Adrenal gland (tissue), 5 donors: ENCODE measurements around the gene AFAP1.

Experiments
- POLR2A ChIP-seq, 2 donors: fragments of 450-650 bp; IDR thresholded peaks; one replicate each; pipeline ENCODE4 v1.6.1; 2017; ENCODE audit warnings: antibody characterized with exemption in 2 of 2, mild to moderate bottlenecking in 2 of 2, moderate library complexity in 1 of 2
- TF ChIP-seq, protein P1 (sequence below), 6 experiments: fragments of 450-650 bp in 4 of 6; fragments of 200-600 bp in 2 of 6; sonication (generic) in 1 of 6; IDR thresholded peaks; 1 replicate in 5 of 6; 2 replicates in 1 of 6; pipeline versions ENCODE4 v1.5.1 to v1.8.0; 2016 to 2021; ENCODE audit warnings: antibody characterized with exemption in 6 of 6, mild to moderate bottlenecking in 2 of 6, moderate library complexity in 1 of 6
- donor health status: DM: no; HTN: no; CAD: no.

DNA sequence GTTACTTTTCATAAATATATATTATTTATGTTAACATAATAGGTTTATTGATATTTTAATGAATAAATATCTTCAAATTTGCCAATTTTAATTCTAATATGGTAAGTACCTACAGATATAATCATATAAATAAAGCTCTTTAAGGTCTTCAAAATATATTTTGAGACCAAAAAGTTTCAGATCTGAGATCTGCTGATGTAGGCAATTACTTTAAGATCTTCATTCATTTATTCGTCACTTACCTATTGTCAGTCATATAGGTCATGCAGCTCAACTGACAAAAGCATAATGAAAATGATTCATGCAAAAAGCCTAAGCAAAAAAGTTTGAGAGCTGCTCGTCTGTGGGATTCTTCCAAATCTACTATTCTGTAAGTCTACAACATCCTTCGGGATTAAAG lies 64.8 kb downstream of the AFAP1 start:
- no peak for TF ChIP-seq POLR2A (IDR thresholded peaks at IDR 0.05)
- TF ChIP-seq, protein P1, sequence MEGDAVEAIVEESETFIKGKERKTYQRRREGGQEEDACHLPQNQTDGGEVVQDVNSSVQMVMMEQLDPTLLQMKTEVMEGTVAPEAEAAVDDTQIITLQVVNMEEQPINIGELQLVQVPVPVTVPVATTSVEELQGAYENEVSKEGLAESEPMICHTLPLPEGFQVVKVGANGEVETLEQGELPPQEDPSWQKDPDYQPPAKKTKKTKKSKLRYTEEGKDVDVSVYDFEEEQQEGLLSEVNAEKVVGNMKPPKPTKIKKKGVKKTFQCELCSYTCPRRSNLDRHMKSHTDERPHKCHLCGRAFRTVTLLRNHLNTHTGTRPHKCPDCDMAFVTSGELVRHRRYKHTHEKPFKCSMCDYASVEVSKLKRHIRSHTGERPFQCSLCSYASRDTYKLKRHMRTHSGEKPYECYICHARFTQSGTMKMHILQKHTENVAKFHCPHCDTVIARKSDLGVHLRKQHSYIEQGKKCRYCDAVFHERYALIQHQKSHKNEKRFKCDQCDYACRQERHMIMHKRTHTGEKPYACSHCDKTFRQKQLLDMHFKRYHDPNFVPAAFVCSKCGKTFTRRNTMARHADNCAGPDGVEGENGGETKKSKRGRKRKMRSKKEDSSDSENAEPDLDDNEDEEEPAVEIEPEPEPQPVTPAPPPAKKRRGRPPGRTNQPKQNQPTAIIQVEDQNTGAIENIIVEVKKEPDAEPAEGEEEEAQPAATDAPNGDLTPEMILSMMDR (IDR thresholded peaks at IDR 0.05), result no peak
